HepG2 (cell line): ENCODE data around the gene GDE1. TPM values are rescaled to one million over a fixed set of nuclear protein-coding genes. Genes with fewer than 3 reads are reported as not detected.

Experiments
- FOXC1 ChIP-seq: sonication (generic); formaldehyde crosslinking; IDR thresholded peaks from 2 replicates; pipeline ENCODE4 v1.8.0; 2022; ENCODE audit warnings: mild to moderate bottlenecking, missing genetic modification reagents, borderline replicate concordance
- HNF1A ChIP-seq, 2 experiments: sonication (generic) in 1 of 2; formaldehyde crosslinking in 1 of 2; IDR thresholded peaks; 2 replicates each; pipeline versions ENCODE4 v1.4.0 to v1.6.1; 2016 to 2020; ENCODE audit warnings: borderline replicate concordance in 1 of 2, low read depth in 1 of 2, mild to moderate bottlenecking in 1 of 2, missing genetic modification reagents in 1 of 2
- IKZF1 ChIP-seq: fragments of 450-650 bp; IDR thresholded peaks from 2 replicates; pipeline ENCODE4 v1.7.1; 2016
- IRF2 ChIP-seq: IDR thresholded peaks from 2 replicates; pipeline ENCODE4 v1.6.1; 2018; ENCODE audit warnings: missing genetic modification reagents, missing compliant biosample characterization
- JDP2 ChIP-seq: sonication (generic); formaldehyde crosslinking; IDR thresholded peaks from 2 replicates; pipeline ENCODE4 v1.8.1; 2022; ENCODE audit warnings: missing genetic modification reagents, borderline replicate concordance
- MATR3 ChIP-seq: sonication (generic); formaldehyde crosslinking; IDR thresholded peaks from 2 replicates; pipeline ENCODE4 v1.4.0; 2020; ENCODE audit warnings: missing genetic modification reagents
- NFE2 ChIP-seq: sonication (generic); formaldehyde crosslinking; IDR thresholded peaks from 2 replicates; pipeline ENCODE4 v1.4.0; 2020; ENCODE audit warnings: missing genetic modification reagents
- PBX3 ChIP-seq: sonication (generic); formaldehyde crosslinking; IDR thresholded peaks from 2 replicates; pipeline ENCODE4 v1.8.1; 2023; ENCODE audit warnings: missing genetic modification reagents, inconsistent platforms, borderline replicate concordance
- PRMT3 ChIP-seq: sonication (generic); formaldehyde crosslinking; IDR thresholded peaks from 2 replicates; pipeline ENCODE4 v1.8.1; 2022; ENCODE audit warnings: low read depth, mild to moderate bottlenecking, moderate library complexity, missing genetic modification reagents, borderline replicate concordance
- REXO4 ChIP-seq: sonication (generic); formaldehyde crosslinking; IDR thresholded peaks from 2 replicates; pipeline ENCODE4 v1.8.0; 2022; ENCODE audit warnings: missing genetic modification reagents, mild to moderate bottlenecking, borderline replicate concordance
- SIX4 ChIP-seq: sonication (generic); formaldehyde crosslinking; IDR thresholded peaks from 2 replicates; pipeline ENCODE4 v1.4.0; 2020; ENCODE audit warnings: missing genetic modification reagents
- SRSF9 ChIP-seq: fragments of 200-400 bp; formaldehyde crosslinking; IDR thresholded peaks from 2 replicates; pipeline ENCODE4 v1.6.1; 2018; ENCODE audit warnings: borderline replicate concordance, mild to moderate bottlenecking, low read depth, low read length; ENCODE audit not compliant: insufficient read depth, poor library complexity, severe bottlenecking
- ZBTB7A ChIP-seq: sonication (generic); formaldehyde crosslinking; IDR thresholded peaks from 2 replicates; pipeline ENCODE4 v1.8.0; 2022; ENCODE audit warnings: mild to moderate bottlenecking, missing genetic modification reagents
- ZMAT5 ChIP-seq: sonication (generic); formaldehyde crosslinking; IDR thresholded peaks from 2 replicates; pipeline ENCODE4 v1.5.0; 2020; ENCODE audit warnings: mild to moderate bottlenecking, low read depth, missing genetic modification reagents, borderline replicate concordance
- ZNF207 ChIP-seq: fragments of 450-650 bp; IDR thresholded peaks from 2 replicates; pipeline ENCODE4 v1.6.1; 2016; ENCODE audit warnings: antibody characterized with exemption, borderline replicate concordance
- ZNF431 ChIP-seq: sonication (generic); formaldehyde crosslinking; IDR thresholded peaks from 2 replicates; pipeline ENCODE4 v1.9.0; 2022; ENCODE audit warnings: missing genetic modification reagents, low read depth, mild to moderate bottlenecking, borderline replicate concordance
- ZNF441 ChIP-seq: sonication (generic); formaldehyde crosslinking; IDR thresholded peaks from 2 replicates; pipeline ENCODE4 v1.7.0; 2021; ENCODE audit warnings: missing genetic modification reagents, borderline replicate concordance
- ZNF546 ChIP-seq: sonication (generic); formaldehyde crosslinking; conservative IDR thresholded peaks from 2 replicates; pipeline ENCODE4 v1.8.1; 2023; ENCODE audit warnings: mild to moderate bottlenecking, missing genetic modification reagents
- ZNF615 ChIP-seq: sonication (generic); formaldehyde crosslinking; IDR thresholded peaks from 2 replicates; pipeline ENCODE4 v1.5.0; 2020; ENCODE audit warnings: mild to moderate bottlenecking, missing genetic modification reagents, borderline replicate concordance
- ZNF713 ChIP-seq: sonication (generic); formaldehyde crosslinking; IDR thresholded peaks from 2 replicates; pipeline ENCODE4 v1.4.0; 2020; ENCODE audit warnings: mild to moderate bottlenecking, missing genetic modification reagents
- ZNF883 ChIP-seq: sonication (generic); formaldehyde crosslinking; IDR thresholded peaks from 2 replicates; pipeline ENCODE4 v1.5.1; 2020; ENCODE audit warnings: mild to moderate bottlenecking, missing genetic modification reagents; ENCODE audit errors: not compliant biosample characterization
- polyA plus RNA-seq, 8 experiments: library from polyadenylated mRNA; depleted of rRNA in 3 of 8; stranded (reverse) in 7 of 8; unstranded in 1 of 8; fragments of >200 nt; fragmentation: Illumina TruSeq in 4 of 8; extraction: Trizol in 4 of 8; gene quantifications; 2 replicates each; pipeline versions ENCODE4 v1.2.1 to v1.2.3, GENCODE V29; 2011 to 2016; ENCODE audit warnings: low read depth in 4 of 8, missing spikeins in 1 of 8, mixed read lengths in 1 of 8; ENCODE audit not compliant: insufficient read depth in 1 of 8
- total RNA-seq, 5 experiments: library from RNA; depleted of rRNA; stranded (reverse); fragments of >200 nt; fragmentation: Illumina TruSeq; extraction: Trizol; gene quantifications; 2 replicates each; pipeline ENCODE4 v1.2.3, GENCODE V29; 2016; ENCODE audit warnings: low read depth in 1 of 5
- TF ChIP-seq, protein P1 (sequence below): IDR thresholded peaks from 2 replicates; pipeline ENCODE4 v1.6.1; 2016; ENCODE audit warnings: missing genetic modification reagents, missing compliant biosample characterization

Gene GDE1
- total and polyA plus RNA-seq, 2 of the 13 experiments (the other 11 are each of a cell fraction or from before 2014, with no cell fraction given), result 35.9 to 59.0 TPM

- TF ChIP-seq HNF1A (IDR thresholded peaks at IDR 0.05; ENCODE audit: low read depth), result no peak
- TF ChIP-seq HNF1A (CRISPR knock-in tag; IDR thresholded peaks at IDR 0.05; ENCODE audit: borderline replicate concordance), result peak; percentile 45; the same call in 1 of the 2 replicates
- peak; percentile 49; the same call in 1 of the 2 replicates for TF ChIP-seq ZNF713 (CRISPR knock-in tag)
- no peak for TF ChIP-seq SRSF9
- peak; percentile 47; the same call in 1 of the 2 replicates for TF ChIP-seq ZNF615 (CRISPR knock-in tag)
- no peak for TF ChIP-seq REXO4
- peak; percentile 81; the same call in 1 of the 2 replicates for TF ChIP-seq ZNF546 (CRISPR knock-in tag)
- no peak for TF ChIP-seq ZNF441 (CRISPR knock-in tag)
- TF ChIP-seq SIX4 (CRISPR knock-in tag), result no peak
- no peak for TF ChIP-seq NFE2 (CRISPR knock-in tag)
- no peak for TF ChIP-seq MATR3
- TF ChIP-seq IRF2, result peak; percentile 84
- peak; percentile 76 for TF ChIP-seq ZNF883
- TF ChIP-seq FOXC1 (CRISPR knock-in tag), result peak; percentile 27; the same call in 1 of the 2 replicates
- TF ChIP-seq, protein P1, sequence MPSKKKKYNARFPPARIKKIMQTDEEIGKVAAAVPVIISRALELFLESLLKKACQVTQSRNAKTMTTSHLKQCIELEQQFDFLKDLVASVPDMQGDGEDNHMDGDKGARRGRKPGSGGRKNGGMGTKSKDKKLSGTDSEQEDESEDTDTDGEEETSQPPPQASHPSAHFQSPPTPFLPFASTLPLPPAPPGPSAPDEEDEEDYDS (CRISPR knock-in tag), result no peak; the same call in 1 of the 2 replicates
- no peak for TF ChIP-seq PBX3 (CRISPR knock-in tag)
- no peak; the same call in 1 of the 2 replicates for TF ChIP-seq ZNF431 (CRISPR knock-in tag)
- TF ChIP-seq JDP2 (CRISPR knock-in tag), result no peak
- peak; percentile 58; the same call in 1 of the 2 replicates for TF ChIP-seq ZBTB7A (CRISPR knock-in tag)
- no peak for TF ChIP-seq ZNF207
- TF ChIP-seq IKZF1, result no peak
- TF ChIP-seq PRMT3, result no peak
- TF ChIP-seq ZMAT5 (CRISPR knock-in tag), result no peak
Observed at GRCh38 chr16:19555186-19555937, 33.5 kb upstream of the GDE1 start, which contains the start of gene VPS35L (continued).
